CD4-positive, alpha-beta T cell treated with Interleukin-21 for 1 hour (primary cell): ENCODE results near the gene ISOC2.

ENCODE experiments used
- DNase-seq: peaks from one replicate; pipeline ENCODE4 v3.0.0-alpha.2; 2020

The ISOC2 gene

DNA sequence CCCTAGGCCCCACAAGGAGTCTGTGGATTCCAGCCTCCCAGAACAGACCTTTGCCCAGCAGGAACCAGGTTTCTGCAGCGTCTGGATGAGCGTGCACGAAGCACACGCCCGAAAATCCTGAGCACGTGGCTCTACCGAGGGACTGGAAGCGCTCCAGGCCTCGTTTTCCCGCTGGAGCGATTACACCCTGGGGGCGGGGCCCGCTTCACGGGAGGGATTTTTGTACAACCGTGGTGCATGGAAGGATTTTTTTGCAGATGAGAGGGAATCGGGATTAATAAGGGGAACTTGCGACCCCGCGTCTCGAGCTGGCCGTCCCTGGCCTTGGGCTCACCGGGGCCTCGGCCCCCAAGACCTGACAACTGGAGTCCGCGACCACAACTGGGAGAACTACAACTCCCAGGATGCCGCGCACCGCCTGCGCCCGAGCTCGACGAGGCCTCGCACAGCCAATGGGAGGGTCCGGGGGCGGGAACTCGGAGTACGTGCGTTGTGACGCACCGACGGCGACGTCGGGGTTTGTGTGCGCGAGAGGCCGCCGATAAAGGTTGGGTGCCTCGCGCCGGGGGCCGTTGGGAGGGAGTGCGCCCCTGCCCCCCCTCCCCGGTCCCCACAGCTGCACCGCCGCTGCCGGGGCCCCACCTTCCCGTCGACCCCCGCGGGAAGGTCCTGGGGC lies 14.8 kb upstream of the ISOC2 start, which contains the start of gene ZNF628:
ZNF628 (plus strand) TSS at position 518 of the 676 bp plus-strand sequence. CDS start 3,294 bp downstream, outside the sequence.
- DNase-seq, result peak; percentile 97

DNA sequence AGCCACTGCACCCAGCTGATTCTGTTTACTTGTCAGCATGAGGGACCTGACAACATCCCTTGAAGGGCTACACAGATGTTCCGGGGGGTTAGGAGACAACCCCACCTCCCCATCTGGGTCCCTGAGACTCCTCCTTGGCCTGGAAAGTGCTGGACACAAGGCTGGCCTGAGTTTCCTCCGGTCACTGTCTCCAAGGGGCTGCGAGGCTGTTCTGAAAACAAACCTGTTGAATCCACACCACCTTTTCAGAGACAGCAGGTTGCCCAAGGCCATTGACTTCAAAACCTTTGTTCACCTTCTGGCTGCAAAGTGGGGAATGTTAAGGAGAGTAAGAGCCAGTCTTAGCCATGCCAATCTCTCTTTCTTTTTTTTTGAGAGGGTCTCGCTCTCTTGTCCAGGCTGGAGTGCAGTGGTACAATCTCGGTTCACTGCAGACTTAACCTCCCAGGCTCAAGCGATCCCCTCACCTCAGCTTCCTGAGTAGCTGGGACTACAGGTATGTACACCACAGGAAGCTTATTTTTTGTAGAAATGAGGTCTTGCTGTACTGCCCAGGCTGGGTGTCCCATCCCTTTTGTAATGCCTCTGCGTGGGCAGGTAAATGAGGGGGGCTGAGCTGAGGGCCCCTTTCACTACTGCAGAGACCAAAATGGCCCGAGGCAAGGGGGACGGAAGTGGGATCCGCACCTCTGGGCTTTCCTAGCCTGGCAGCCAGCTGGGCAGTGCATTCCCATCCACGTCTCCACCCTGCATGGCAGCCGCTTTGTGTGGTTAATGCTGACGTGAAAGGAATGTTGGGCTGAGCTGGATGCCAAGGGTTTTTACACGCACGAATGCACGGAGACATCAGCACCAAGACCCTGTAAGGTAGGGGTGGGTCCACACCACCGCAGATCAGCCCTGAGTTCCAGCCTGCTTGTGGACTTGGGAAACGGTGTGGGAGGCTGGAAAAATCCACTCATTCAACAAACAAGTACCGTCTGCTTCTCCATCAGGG lies 13.1 kb upstream of the ISOC2 start:
- no peak for DNase-seq

DNA sequence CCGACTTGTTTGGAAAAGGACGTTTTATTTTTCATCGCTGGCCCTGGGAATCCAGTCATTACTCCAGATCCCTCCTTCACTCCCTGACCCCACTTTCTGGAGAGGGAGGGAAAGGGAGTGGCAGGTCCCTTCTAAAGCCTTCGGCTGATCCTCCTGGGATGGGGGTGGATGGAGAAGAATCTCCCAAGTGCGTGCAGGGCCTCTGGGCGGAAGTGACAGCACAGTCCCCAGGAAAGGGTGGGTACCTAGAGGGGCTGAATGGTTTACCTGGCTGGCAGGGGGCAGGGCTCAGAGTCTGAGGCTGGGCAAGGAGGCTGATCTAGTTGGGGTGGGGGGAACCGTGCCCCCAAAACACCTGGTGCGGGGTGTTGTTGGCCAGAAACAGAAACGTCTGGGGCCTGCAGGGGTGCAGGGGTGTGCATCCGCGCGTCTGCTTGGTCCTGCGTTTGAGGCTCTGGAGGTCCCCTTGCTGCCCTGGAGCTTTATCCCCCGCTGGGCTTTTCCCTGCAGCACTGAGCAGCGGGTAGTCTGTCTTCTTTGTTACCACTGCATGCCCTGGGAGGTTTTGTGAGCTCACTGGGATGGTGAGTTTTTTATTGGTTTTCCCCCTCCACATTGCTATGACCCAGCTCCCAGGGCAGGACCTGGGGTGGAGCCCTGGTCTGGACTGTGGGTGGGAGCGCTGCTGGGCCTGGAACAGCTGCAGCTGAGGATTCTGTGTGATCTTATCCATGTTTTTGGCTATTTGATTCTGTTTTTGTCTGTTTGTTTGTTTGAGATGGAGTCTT lies 12.0 kb upstream of the ISOC2 start:
- DNase-seq, result no peak

DNA sequence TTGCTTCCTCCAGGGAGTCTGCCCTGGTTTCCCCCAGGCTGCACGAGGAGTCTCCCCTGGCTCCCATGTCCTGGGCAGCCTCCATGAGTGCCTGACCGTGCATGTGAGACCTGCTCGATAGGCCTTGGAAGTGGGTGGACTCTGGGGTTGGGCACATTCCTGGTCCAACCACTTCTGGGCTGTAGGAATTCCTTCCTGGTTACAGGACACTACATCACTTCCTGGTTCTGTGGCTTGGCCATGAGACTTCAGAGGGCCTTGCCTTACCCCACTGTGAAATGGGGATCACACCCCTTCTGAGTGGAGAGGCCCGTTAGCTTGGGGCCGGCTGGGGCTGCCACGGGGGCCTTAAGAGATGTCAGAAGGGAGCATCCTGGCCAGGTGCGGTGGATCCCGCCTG lies 11.0 kb upstream of the ISOC2 start:
- DNase-seq, result no peak

DNA sequence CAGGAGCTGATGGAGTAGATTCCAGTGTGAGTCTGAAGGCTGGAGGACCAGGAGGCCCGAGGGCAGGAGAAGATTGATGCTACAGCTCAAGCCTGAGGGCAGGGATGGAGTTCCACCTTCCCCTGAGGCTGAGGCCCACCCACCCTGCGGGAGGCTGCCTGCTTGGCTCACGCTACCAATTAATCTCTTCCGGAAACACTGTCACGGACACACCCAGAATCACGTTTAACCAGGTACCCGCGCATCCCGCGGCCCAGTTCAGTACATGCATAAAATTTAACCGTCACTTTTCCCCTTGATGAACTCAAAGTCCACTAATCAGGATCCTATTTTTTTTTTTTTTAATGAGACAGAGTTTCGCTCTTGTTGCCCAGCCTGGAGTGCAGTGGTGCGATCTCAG lies 9.8 kb upstream of the ISOC2 start:
- no peak for DNase-seq

DNA sequence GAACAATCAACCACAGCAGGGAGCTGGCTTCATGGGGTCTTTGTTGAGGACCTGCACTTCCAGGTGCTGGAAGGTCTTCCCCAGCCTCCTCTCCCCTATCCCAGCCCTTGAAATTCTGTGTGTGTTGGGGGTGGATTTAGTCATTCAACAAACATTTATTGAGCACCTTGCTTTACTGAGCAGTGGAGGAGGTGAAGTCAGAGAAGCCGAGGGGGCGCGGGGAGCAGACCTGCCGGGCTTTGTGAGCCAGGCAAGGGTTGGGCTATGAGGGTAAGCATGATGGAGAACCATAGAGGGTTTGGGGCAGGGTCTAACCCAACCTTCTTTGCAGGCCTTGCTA lies 6.6 kb upstream of the ISOC2 start:
- DNase-seq, result no peak

DNA sequence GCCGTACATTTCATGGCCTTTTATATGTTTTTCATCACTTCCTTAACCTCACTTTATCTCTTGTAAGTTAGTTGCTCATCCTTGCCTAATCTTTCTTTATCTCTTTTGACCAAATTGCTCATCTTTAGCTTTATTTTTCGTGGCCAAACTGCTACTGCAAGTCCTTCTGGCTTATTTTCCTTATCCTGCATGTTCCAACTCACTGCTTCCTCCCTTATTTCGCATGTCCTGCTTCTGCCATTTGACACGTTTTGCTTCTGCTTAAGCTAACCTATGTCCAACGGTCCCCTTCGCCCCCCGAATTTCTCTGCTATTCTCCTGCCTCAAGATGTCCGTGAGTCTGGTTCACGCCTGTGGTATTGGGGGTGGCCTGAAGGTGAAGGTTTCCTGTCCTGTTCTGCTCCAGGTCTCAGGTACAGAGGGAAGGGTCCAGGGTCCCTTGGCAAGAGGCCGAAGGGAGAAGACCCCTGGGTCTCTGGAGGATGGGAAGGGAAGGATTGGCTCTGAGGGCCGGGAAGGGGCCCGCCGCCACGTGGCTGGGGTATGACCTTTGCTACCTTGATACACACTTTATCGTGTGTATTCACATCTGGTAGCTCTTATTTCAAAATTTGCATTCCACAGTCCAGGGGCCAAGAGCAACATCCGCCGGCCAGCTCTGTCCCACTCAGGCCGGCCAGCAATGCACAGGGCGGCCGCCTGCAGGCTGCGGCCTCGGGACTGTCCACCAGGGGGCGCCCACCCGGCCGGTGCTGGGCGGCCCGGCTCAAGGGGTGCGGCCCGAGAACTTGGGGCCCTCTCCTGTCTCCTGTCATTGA lies 6.0 kb upstream of the ISOC2 start:
- peak; percentile 66 for DNase-seq

DNA sequence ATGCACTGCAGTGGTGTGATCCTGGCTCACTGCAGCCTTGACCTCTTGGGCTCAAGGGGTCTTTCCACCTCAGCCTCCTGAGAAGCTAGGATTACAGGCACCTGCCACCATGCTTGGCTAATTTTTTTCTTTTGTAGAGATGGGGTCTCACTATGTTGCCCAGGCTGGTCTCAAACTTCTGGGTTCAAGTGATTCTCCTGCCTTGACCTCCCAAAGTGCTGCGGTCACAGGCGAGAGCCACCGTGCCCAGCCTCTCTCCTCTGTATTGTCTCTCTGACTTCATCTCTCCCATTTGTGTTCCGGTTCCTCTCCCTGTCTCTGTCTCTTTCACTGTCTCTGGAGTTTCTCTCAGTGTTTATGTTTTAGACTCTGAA lies 4.8 kb upstream of the ISOC2 start:
- DNase-seq, result no peak

DNA sequence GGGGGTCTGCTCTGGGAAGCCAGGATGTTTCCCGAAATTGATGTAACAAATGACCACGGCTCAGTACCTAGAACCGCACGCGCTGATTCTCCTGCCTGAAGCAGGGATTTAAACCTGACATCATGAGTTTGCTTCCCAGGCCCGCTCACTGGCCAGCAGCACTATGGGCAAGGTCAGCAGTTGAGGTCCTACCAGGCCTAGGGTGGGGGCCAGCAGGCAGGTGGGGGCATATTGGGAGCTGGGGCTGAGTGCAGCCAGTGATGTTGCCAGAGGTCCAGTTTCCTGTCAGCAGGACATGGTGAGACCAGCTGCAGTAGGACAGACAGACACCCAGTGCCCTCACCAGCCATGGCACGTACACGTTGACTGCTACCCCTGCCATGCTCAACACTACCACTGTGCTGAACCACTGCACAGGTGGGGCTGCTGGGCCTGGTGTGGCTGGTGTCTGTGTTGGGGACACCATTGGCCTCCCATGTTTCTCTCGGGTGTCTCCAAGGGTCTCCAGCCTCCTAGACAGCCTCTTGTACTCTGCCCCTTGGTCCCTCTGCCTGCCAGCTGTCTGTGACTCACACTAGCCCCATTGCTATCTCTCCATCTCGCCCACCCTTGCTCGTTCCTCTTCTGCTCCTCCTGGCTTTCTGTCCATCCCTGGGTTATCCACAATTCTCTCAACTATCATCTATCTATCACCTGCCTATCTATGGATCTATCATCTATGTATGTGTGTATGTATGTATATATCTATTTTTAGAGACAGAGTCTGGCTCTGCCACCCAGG lies 4.2 kb upstream of the ISOC2 start:
- DNase-seq, result no peak

DNA sequence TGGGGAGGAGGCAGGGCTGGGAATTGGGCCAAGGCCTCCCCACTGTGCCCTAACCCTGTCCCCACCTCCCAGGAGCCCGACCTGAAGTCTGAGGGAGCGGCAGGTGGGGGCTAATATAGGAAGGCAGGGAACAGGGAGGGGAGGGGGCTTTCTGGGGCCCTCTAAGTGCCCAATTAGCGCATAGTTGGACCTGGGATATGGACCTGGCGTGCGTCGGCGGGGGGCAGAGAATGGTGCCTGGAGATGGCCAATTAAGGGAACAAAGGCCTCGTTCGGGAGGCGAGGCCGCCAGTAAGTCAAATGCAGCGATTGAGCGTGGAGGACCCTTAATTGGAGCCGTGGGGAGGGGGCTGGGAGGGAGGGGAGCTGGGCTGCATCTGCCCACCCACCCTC lies 3.2 kb upstream of the ISOC2 start, which contains the start of gene C19orf85:
C19orf85 (minus strand) TSS at position 90 of the 393 bp plus-strand sequence. CDS start 197 bp downstream, outside the sequence.
- no peak for DNase-seq

DNA sequence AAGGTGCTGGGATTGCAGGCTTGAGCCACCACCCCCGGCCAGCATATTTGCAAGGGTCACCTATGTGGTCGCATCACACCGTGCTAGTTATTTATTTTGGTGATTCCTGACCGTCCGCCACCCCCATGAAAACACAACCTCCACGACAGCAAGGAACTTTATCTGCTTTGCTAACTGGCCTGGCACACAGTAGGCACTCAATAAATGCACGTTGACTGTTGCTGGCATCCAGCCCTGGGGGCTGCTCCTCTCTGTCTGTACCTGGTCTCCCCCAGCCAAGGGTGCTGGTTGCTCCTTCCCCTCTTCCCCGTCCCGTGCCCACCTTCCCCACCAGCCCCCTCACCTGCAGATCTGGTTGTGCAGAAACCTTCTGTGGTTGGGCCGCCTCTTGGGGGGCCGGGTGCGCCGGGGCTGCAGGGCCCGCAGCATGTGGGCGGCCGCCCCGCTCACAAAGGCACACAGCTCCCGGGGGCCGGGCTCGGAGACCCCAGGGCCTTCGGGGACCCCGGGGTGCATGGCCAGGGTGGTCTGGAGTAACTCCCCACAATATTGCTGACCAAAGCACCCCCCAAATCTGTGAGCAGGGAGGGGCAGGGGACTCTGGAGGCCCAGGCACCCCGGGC lies 2.7 kb upstream of the ISOC2 start:
- DNase-seq, result no peak

DNA sequence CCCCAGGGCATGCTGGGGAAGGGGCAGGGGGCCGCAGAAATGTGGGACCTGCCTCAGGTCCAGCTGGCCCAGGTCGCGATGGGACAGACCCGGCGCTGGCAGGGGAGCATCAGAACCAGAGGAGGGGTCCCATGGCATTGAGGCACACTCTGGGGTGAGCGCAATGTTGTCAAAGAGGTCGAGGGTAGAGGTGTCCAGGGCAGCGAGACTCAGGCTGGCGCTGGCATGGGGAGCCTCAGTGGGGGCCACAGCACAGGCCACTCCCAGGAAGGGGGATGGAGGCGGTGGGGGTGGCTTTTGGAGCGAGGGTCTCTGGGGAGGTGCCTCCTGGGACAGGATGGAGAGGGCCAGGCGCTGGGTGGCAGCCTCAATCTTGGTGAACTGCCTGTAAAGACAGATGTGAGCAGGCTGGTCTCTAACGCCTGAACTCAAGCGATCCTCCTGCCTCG lies 2.2 kb upstream of the ISOC2 start:
- DNase-seq, result no peak

DNA sequence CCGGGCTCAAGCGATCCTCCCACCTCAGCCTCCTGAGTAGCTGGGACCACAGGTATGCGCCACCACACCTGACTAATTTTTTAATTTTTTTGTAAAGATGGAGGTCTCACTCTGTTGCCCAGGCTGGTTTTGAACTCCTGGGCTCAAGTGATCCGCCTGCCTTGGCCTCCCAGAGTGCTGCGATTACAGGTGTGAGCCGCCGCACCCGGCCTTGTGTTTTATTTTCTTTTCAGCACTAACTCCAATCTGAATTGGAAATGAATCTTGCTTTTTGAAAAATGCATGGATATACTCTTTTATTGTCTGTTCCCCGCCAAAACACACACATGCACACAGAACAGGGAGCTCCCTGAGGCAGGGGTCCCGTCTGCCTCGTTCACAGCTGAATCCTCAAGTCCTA lies 1.3 kb upstream of the ISOC2 start:
- DNase-seq, result no peak

DNA sequence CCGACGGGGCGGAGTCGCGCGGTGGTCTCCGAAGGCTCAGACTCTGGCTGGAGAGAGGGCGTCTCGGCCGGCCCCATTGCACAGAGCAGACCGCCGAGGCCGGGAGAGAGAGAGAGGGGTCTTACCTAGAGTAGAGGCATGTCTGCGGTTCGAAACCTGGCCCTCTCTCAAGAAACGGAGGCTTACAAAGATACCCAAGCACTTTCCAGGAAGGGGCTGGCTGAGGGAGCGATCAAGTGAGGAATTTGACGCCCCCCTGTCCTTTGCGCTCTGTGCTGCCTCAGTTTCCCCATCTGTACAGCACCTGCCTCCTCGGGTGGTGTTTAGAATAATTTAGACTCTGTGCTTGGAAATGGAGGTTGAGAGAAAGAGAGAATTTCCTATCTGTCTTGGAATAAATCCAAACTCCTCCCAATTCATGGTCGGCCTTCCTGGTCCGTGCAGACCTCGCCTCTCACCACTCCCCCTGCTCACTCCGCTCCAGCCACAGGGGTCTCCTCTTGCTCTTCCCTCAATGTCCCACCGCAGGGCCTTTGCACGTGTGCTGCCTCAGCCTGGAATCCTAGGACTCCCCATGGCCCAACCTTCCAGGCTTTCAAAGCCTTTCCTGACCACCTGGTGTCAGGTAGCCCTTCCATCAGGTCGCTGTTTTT lies 658 bp upstream of the ISOC2 start:
- peak; percentile 16 for DNase-seq

DNA sequence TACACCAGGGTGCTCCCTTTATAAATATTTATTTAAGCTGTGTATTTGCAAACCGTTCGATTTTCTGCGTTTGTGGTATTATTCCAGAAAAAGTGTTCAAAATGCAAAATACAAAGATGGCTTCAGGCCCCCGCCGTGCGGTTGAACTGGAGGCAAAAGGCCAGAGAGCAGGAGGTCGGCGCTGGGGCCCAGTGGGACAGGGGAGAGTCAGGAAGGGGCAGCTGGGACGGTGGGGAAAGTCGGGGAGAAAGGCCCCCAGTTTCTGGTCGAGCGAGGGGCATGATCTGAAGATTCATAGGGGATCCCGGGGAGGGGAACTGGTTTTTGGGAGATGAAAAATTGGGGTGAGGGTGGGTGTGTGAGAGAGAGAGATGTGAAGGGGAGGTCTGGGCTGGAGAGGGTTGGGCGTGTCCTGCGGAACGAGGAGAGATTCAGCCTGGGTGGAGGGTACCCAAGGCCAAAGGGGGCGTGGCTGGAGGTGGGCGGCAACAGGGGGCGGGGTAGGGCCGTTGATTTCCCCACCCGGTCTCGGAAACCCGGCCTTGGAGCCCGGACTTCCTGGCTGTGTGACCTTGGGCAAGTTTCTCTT lies 678 bp downstream of the ISOC2 start:
- DNase-seq, result peak; percentile 39

DNA sequence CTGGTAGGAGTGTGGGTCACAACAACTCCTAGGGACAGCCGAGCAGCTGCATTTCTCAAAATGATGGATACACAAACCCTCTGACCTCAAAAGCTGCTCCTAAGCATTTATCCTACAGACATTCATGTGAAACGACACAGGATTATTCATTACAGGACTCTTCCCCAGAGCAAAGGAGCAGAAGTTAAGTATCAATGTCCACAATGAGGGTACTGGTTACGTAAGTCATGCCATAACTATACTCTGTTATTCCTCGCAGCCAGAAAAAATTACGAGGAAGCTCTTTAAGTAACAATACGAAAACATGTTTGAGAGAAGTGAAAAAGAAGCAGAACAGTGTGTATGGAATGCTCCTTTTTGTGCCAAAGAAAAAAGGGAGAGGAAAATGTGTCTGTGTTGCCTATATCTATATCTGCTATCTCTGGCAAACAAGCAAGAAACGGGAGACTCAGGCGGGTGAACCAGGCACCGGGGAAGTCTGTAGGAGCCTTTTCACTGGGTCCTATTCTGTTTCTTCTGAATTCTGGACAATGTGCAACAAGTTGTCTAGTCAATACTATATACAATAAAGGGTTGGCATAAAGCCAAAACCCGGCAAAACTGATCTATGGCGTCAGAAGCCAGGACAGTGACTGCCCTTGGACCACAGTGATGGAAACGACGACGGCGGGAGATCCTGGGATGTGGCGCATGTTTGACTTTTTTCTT lies 1.3 kb downstream of the ISOC2 start:
- no peak for DNase-seq

DNA sequence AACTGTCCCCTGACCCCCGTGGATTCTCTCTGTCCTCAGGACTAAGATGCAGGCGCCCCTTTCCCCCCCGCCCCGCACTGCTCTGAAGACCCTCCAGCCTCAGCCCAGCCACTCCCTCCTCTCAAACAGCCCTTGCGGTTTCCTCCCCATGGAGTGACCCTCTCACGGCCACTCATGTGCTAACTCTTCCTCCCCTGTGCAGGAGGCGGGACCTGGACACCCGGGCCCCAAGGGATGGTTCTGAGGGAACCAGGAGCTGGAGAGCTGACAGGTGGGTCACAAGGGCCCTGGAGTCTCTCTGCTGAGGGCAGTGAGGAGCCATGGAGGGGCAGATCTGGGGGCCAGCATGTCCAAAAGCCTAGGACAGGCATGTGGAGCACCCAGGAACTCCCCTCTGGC lies 1.9 kb downstream of the ISOC2 start:
- no peak for DNase-seq

DNA sequence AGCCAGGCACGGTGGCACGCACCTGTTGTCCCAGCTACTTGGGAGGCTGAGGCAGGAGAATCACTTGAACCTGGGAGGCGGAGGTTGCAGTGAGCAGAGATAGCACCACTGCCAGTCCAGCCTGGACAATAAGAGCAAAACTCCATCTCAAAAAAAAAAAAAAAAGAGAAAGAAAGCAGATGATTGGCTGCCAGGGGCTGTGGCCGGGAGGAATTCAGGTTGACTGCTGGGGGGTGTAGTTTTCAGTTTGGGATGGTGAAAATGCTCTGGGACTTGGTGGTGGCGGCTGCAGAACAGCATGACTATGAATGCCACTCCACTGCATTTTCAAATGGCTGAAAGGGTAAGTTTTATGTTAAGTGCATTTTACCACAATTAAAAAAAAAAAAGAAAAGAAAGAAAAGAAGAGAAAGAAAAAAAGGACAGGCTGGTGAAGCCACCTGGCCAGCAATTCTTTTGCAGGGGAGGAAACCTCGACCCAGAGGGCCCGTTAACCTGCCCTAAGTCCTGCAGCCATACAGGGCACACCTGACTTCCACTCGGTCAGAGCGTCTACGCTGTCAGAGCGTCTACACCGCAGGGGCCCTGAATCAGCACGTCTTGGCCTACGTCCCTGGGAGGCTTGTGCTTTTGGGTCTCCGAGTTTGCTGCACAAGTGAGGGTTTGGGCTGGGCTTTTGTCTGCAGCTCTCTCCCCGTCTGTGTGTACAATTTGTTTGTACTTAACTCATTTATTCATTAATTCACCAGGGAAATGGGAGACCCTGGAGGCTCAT lies 3.6 kb downstream of the ISOC2 start:
- DNase-seq, result no peak

DNA sequence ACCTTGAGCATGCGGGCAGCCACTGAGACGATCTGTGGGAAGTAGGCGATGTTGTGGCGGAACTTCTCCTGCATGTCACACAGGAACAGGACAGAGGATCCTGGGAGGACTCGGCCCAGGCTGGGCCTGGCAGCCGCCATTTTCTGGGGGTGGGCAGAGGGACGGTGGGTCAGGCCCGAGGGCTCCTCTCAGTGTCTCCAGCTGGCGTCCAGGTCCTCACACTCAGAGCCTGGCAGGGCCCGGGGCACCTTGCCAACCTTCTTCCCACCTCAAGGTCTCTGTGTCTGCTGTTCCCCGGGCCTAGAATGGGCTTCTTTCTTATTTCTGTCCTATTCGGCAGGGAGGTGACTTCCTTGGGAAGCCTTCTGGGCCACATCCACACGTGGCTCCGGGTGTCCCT lies 5.1 kb downstream of the ISOC2 start:
- no peak for DNase-seq
